HL-60/S4 treated with retinoic acid at 250 ng/mL for 4 days and 3 days (cell line): ENCODE measurements around the gene TNPO2.

Experiments
- in situ Hi-C: fragments of 300-500 bp; cut with MboI; formaldehyde crosslinking; loops from 2 replicates; pipeline ENCODE4 v1.7.0; 2022; ENCODE audit warnings: low sequenced_read_pairs

The TNPO2 gene

DNA sequence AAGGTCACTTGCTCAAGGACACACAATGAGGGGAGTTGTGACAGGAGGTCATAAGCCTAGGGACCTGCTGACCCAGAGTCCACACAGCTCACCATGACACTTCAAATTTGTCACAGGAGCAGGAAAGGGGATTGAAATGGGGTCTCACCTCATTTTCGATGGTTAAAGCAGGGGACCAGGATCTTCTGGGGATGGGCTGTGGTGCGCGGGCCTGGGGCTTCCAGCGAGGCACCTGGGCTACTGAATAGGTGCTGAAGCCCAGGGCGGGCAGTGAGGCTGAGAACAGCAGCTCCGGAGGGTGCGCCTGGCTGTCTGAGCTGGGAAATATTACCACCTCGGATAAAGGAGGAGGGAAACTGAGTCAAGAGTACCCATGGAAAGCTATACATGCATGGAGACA, 68.2 kb downstream of the TNPO2 start:
- in situ Hi-C loops: loop anchor here (25.0 kb wide), 1 partner anchor 93 kb away; the partner anchor contains the start of gene ZNF564

DNA sequence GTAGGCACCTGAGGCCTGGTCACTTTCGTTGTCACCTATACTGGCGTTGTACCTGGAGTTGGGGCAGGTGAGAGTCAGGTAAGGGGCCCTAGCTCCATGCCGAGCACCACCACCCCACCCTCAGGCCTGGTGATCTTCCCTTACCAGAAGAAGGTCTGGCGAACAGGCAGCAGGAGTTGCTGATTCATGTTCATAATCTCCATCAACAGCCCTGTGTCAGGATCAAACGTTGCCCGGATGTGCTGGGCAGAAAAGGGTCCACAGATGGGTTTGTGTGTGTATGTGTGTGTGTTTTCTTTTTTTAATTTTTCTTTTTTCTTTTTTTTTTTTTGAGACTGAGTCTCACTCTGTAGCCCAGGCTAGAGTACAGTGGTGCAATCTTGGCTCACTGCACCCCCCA, 71.5 kb downstream of the TNPO2 start:
- in situ Hi-C loops: loop anchor here (25.0 kb wide), 1 partner anchor 90 kb away; the partner anchor contains the start of gene ZNF564

DNA sequence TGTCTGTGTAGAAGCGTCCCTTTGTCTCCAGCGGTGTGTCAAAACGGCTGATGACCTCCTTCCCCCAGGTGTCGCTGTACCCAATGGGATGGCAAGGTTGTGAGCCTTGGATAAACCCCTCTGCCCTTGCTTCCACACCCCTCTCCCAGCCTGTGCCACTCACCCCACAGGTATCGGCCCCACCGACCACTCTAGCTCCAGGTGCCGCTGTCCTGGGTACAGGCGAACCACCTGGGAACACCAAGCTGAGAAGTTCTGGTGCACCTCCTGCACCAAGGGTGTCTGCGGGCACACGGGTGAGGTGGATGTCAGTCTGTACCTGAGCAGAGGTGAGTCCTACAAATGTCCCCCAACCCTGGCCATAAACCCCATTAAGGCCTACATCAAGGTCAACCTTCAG, 73.8 kb downstream of the TNPO2 start:
- in situ Hi-C loops: loop anchor here (25.0 kb wide), 1 partner anchor 88 kb away; the partner anchor contains the start of gene ZNF564
